Astrocyte of the cerebellum (primary cell): ENCODE data around the gene SMPD3.

Experiments used
- DNase-seq: peaks from one replicate; pipeline ENCODE4 v3.0.0-alpha.2; 2011; ENCODE audit warnings: low read depth
- H3K4me3 ChIP-seq: 2 replicates; pipeline ENCODE4 v1.5.1; 2011; ENCODE audit warnings: mild to moderate bottlenecking, low read depth, low read length, moderate library complexity
- CTCF ChIP-seq: IDR thresholded peaks from 2 replicates; pipeline ENCODE4 v1.5.1; 2012; ENCODE audit warnings: low read length, low read depth, moderate library complexity, mild to moderate bottlenecking; ENCODE audit errors: missing control alignments
- in situ Hi-C: cut with HindIII; loops from 2 replicates; pipeline ENCODE4 v1.10.0; 2017; ENCODE audit warnings: low sequenced_read_pairs

SMPD3 gene

GRCh38 chr16:68344252-68344651 is 104.1 kb downstream of the SMPD3 start:
- no peak for TF ChIP-seq CTCF
- no peak for DNase-seq
- H3K4me3 ChIP-seq = no peak overlapping the region
- in situ Hi-C loops = no loop called here

- TF ChIP-seq CTCF = no peak
- in situ Hi-C loops = no loop called here
- no peak overlapping the region for H3K4me3 ChIP-seq
- DNase-seq = no peak
Observed at GRCh38 chr16:68343137-68343536, 105.2 kb downstream of the SMPD3 start.

- no peak overlapping the region for H3K4me3 ChIP-seq
- no peak for TF ChIP-seq CTCF
- DNase-seq = no peak
- in situ Hi-C loops = no loop called here
Observed at GRCh38 chr16:68342620-68343019, 105.7 kb downstream of the SMPD3 start.

GRCh38 chr16:68339214-68339613 is 109.1 kb downstream of the SMPD3 start:
- H3K4me3 ChIP-seq = no peak overlapping the region
- no peak for DNase-seq
- in situ Hi-C loops = no loop called here
- TF ChIP-seq CTCF = no peak

- no peak overlapping the region for H3K4me3 ChIP-seq
- no peak for TF ChIP-seq CTCF
- no peak for DNase-seq
- in situ Hi-C loops = no loop called here
Observed at GRCh38 chr16:68338326-68339119, 109.8 kb downstream of the SMPD3 start.

GRCh38 chr16:68335175-68335574 is 113.1 kb downstream of the SMPD3 start:
- no peak overlapping the region for H3K4me3 ChIP-seq
- no peak for TF ChIP-seq CTCF
- no peak for DNase-seq
- in situ Hi-C loops = no loop called here
